Astrocyte (in vitro differentiated cells and primary cell): Measurements from ENCODE around the gene FBLN1.

Experiments
- CTCF ChIP-seq: IDR thresholded peaks from 2 replicates; pipeline ENCODE4 v1.5.1; 2011; ENCODE audit warnings: low read depth, mild to moderate bottlenecking, inconsistent platforms, low read length, moderate library complexity; ENCODE audit not compliant: insufficient read depth
- EZH2 ChIP-seq: IDR thresholded peaks from 2 replicates; pipeline ENCODE4 v1.6.1; 2012; ENCODE audit warnings: mild to moderate bottlenecking, low read length, inconsistent platforms; ENCODE audit not compliant: insufficient read depth

GRCh38 chr22:45541382-45541979, 38.8 kb downstream of the FBLN1 start:
- TF ChIP-seq CTCF (no peak), EZH2 (no peak)
